HEK293T (cell line): ENCODE data around the gene ELL.
"Not testable (repeated sequence)": the region's sequence is repeated elsewhere in the genome, so short reads cannot be mapped to it uniquely, and the experiment has no call there.

ENCODE experiments used
- CTCF ChIA-PET: fragments of 350-600 bp; formaldehyde crosslinking; extraction: SDS; loops from one replicate; lab custom pipeline; 2021; ENCODE audit warnings: antibody characterized with exemption, inconsistent platforms; lab: Yijun Ruan, JAX
- POLR2A ChIA-PET: fragments of 350-600 bp; formaldehyde crosslinking; extraction: SDS; loops from one replicate; lab custom pipeline; 2020; ENCODE audit warnings: antibody characterized with exemption, inconsistent platforms; lab: Yijun Ruan, JAX
- DNase-seq: peaks from one replicate; pipeline ENCODE4 v3.0.0; 2012; ENCODE audit warnings: mixed read lengths; ENCODE audit errors: extremely low spot score
- ARNT ChIP-seq: fragments of 450-650 bp; IDR thresholded peaks from 2 replicates; pipeline ENCODE4 v1.6.1; 2017; ENCODE audit warnings: mild to moderate bottlenecking
- BHLHE40 ChIP-seq: fragments of 450-650 bp; IDR thresholded peaks from 2 replicates; pipeline ENCODE4 v1.6.1; 2016; ENCODE audit warnings: mild to moderate bottlenecking, moderate library complexity, borderline replicate concordance
- CTBP1 ChIP-seq: fragments of 450-650 bp; IDR thresholded peaks from 2 replicates; pipeline ENCODE4 v1.6.1; 2016; ENCODE audit warnings: borderline replicate concordance
- ELF4 ChIP-seq: fragments of 450-650 bp; IDR thresholded peaks from 2 replicates; pipeline ENCODE4 v1.6.1; 2017; ENCODE audit warnings: antibody characterized with exemption
- FOXA1 ChIP-seq: fragments of 450-650 bp; IDR thresholded peaks from 2 replicates; pipeline ENCODE4 v1.6.1; 2016; ENCODE audit warnings: mild to moderate bottlenecking
- FOXK2 ChIP-seq: fragments of 450-650 bp; IDR thresholded peaks from 2 replicates; pipeline ENCODE4 v1.6.1; 2016; ENCODE audit warnings: mild to moderate bottlenecking
- FOXM1 ChIP-seq: fragments of 450-650 bp; IDR thresholded peaks from 2 replicates; pipeline ENCODE4 v1.6.1; 2017; ENCODE audit warnings: mild to moderate bottlenecking, borderline replicate concordance
- HDGF ChIP-seq: fragments of 450-650 bp; IDR thresholded peaks from 2 replicates; pipeline ENCODE4 v1.6.1; 2017; ENCODE audit warnings: antibody characterized with exemption, borderline replicate concordance
- L3MBTL2 ChIP-seq: fragments of 450-650 bp; conservative IDR thresholded peaks from 2 replicates; pipeline ENCODE4 v1.6.1; 2016; ENCODE audit warnings: mild to moderate bottlenecking
- LEF1 ChIP-seq: fragments of 450-650 bp; IDR thresholded peaks from 2 replicates; pipeline ENCODE4 v1.6.1; 2017; ENCODE audit warnings: mild to moderate bottlenecking, borderline replicate concordance
- NFRKB ChIP-seq: fragments of 450-650 bp; IDR thresholded peaks from 2 replicates; pipeline ENCODE4 v1.6.1; 2016; ENCODE audit warnings: mild to moderate bottlenecking, moderate library complexity
- PKNOX1 ChIP-seq: fragments of 450-650 bp; IDR thresholded peaks from 2 replicates; pipeline ENCODE4 v1.6.1; 2016
- SP1 ChIP-seq: fragments of 450-650 bp; IDR thresholded peaks from 2 replicates; pipeline ENCODE4 v1.6.1; 2017
- SUZ12 ChIP-seq: fragments of 450-650 bp; IDR thresholded peaks from 2 replicates; pipeline ENCODE4 v1.6.1; 2016; ENCODE audit warnings: mild to moderate bottlenecking
- TARDBP ChIP-seq: fragments of 450-650 bp; IDR thresholded peaks from 2 replicates; pipeline ENCODE4 v1.6.1; 2016
- ZNF384 ChIP-seq: fragments of 450-650 bp; IDR thresholded peaks from 2 replicates; pipeline ENCODE4 v1.6.1; 2016

Gene ELL

GRCh38 chr19:18408053-18408476 lies 113.8 kb downstream of the ELL start:
- ChIA-PET CTCF (no interaction called here), POLR2A (no interaction called here)
- TF ChIP-seq FOXK2 (no peak), NFRKB (no peak), ZNF384 (no peak), LEF1 (no peak), TARDBP (no peak), SP1 (no peak), SUZ12 (no peak), FOXM1 (no peak), L3MBTL2 (no peak), CTBP1 (no peak), FOXA1 (no peak), BHLHE40 (no peak), ELF4 (no peak), ARNT (no peak), HDGF (no peak)
- peak; percentile 55 for DNase-seq

GRCh38 chr19:18406749-18407148 lies 115.1 kb downstream of the ELL start:
- DNase-seq: no peak
- no peak for TF ChIP-seq BHLHE40
- TF ChIP-seq FOXM1: no peak
- no peak for TF ChIP-seq ELF4
- no peak for TF ChIP-seq SP1
- no peak for TF ChIP-seq TARDBP
- TF ChIP-seq FOXK2: no peak
- no peak for TF ChIP-seq SUZ12
- no peak for TF ChIP-seq ARNT
- TF ChIP-seq ZNF384: no peak
- no peak for TF ChIP-seq LEF1
- TF ChIP-seq HDGF: no peak
- no peak for TF ChIP-seq L3MBTL2
- TF ChIP-seq NFRKB: no peak
- TF ChIP-seq PKNOX1: no peak
- no peak for TF ChIP-seq FOXA1
- TF ChIP-seq CTBP1: no peak
- ChIA-PET CTCF (no interaction called here), POLR2A (no interaction called here)

- POLR2A ChIA-PET, DNase-seq: not testable (repeated sequence)
- CTCF ChIA-PET: interaction anchor here (1.1 kb wide), 1 partner anchor 126 kb away, joined by 3 read pairs; no protein-coding TSS in a partner anchor
Measured at GRCh38 chr19:18405754-18406153, 116.1 kb downstream of the ELL start.

- CTCF ChIA-PET: interaction anchor here (0.7 kb wide), 1 partner anchor 123 kb away, joined by 3 read pairs; no protein-coding TSS in a partner anchor
- DNase-seq, POLR2A ChIA-PET: not testable (repeated sequence)
Measured at GRCh38 chr19:18402455-18403248, 119.2 kb downstream of the ELL start.

GRCh38 chr19:18401580-18402112 lies 120.2 kb downstream of the ELL start:
- TF ChIP-seq PKNOX1 (no peak), FOXM1 (no peak), TARDBP (no peak), ZNF384 (no peak), FOXK2 (no peak), CTBP1 (no peak), L3MBTL2 (no peak), LEF1 (no peak), ARNT (no peak), ELF4 (no peak), HDGF (no peak), FOXA1 (no peak)
- POLR2A ChIA-PET: interaction anchor here (1.1 kb wide), 1 partner anchor 16 kb away, joined by 3 read pairs; no protein-coding TSS in a partner anchor
- DNase-seq: peak; percentile 40
- CTCF ChIA-PET: interaction anchor here (0.7 to 2.8 kb wide), 4 partner anchors 9 to 122 kb away, joined by 3 to 8 read pairs (median 4); no protein-coding TSS in a partner anchor

- CTCF ChIA-PET: interaction anchor here (2.8 kb wide), 1 partner anchor 10 kb away, joined by 8 read pairs; no protein-coding TSS in a partner anchor
- POLR2A ChIA-PET: no interaction called here
- no peak for DNase-seq
Measured at GRCh38 chr19:18399008-18399407, 122.9 kb downstream of the ELL start.

More at GRCh38 chr19:18399008-18399407, 122.9 kb downstream of the ELL start:
- TF ChIP-seq FOXK2: no peak
- no peak for TF ChIP-seq ELF4
- no peak for TF ChIP-seq SP1
- TF ChIP-seq CTBP1: no peak
- no peak for TF ChIP-seq HDGF
- TF ChIP-seq PKNOX1: no peak
- no peak for TF ChIP-seq L3MBTL2
